Astrocyte (in vitro differentiated cells and primary cell): ENCODE data around the gene RAB22A. TPM values are rescaled to one million over a fixed set of nuclear protein-coding genes. Genes with fewer than 3 reads are reported as not detected.
A peak's percentile ranks its signal among the peaks of the same experiment; 100 is the strongest.

Experiments used
- DNase-seq: peaks from one replicate; pipeline ENCODE4 v3.0.0-alpha.2; 2010; ENCODE audit warnings: low read depth
- FAIRE-seq: peaks from 2 replicates; lab custom pipeline; 2011; peaks lifted over from hg19 to GRCh38; lab: Jason Lieb, UNC
- H2AFZ ChIP-seq: 2 replicates; pipeline ENCODE4 v1.6.0; 2012; ENCODE audit warnings: low read depth, low read length, inconsistent platforms
- H3K27ac ChIP-seq: 2 replicates; pipeline ENCODE4 v1.5.1; 2011; ENCODE audit warnings: low read depth, low read length, inconsistent platforms
- H3K27me3 ChIP-seq: 2 replicates; pipeline ENCODE4 v1.6.0; 2011; ENCODE audit warnings: low read length, inconsistent platforms; ENCODE audit not compliant: insufficient read depth
- H3K36me3 ChIP-seq: 2 replicates; pipeline ENCODE4 v1.5.1; 2011; ENCODE audit warnings: low read length, inconsistent platforms; ENCODE audit not compliant: insufficient read depth
- H3K4me1 ChIP-seq: 2 replicates; pipeline ENCODE4 v1.5.1; 2011; ENCODE audit warnings: low read length, inconsistent platforms; ENCODE audit not compliant: insufficient read depth
- H3K4me2 ChIP-seq: 2 replicates; pipeline ENCODE4 v1.6.0; 2012; ENCODE audit warnings: low read length, inconsistent platforms
- H3K4me3 ChIP-seq: 2 replicates; pipeline ENCODE4 v1.5.1; 2011; ENCODE audit warnings: low read depth, mild to moderate bottlenecking, low read length, inconsistent platforms; ENCODE audit not compliant: insufficient read depth
- H3K79me2 ChIP-seq: 2 replicates; pipeline ENCODE4 v1.6.0; 2012; ENCODE audit warnings: mild to moderate bottlenecking, low read length, inconsistent platforms; ENCODE audit not compliant: insufficient read depth
- H3K9ac ChIP-seq: 2 replicates; pipeline ENCODE4 v1.6.0; 2012; ENCODE audit warnings: mild to moderate bottlenecking, low read length, inconsistent platforms
- H3K9me3 ChIP-seq: 2 replicates; pipeline ENCODE4 v1.5.1; 2012; ENCODE audit warnings: low read depth, mild to moderate bottlenecking, low read length, inconsistent platforms; ENCODE audit not compliant: insufficient read depth
- H4K20me1 ChIP-seq: 2 replicates; pipeline ENCODE4 v1.6.0; 2012; ENCODE audit warnings: low read length, inconsistent platforms; ENCODE audit not compliant: insufficient read depth
- H3K27ac Mint-ChIP-seq: one replicate; pipeline ENCODE4 v1.8.0; 2021; ENCODE audit warnings: mild to moderate bottlenecking, mixed read lengths; ENCODE audit not compliant: unreplicated experiment
- H3K27me3 Mint-ChIP-seq: one replicate; pipeline ENCODE4 v1.8.0; 2021; ENCODE audit warnings: low read depth, mixed read lengths; ENCODE audit not compliant: unreplicated experiment
- H3K36me3 Mint-ChIP-seq: one replicate; pipeline ENCODE4 v1.8.0; 2021; ENCODE audit warnings: low read depth, mixed read lengths; ENCODE audit not compliant: unreplicated experiment
- H3K4me1 Mint-ChIP-seq: one replicate; pipeline ENCODE4 v1.8.0; 2021; ENCODE audit warnings: low read depth, mixed read lengths; ENCODE audit not compliant: unreplicated experiment
- H3K4me3 Mint-ChIP-seq: one replicate; pipeline ENCODE4 v1.8.0; 2021; ENCODE audit warnings: mild to moderate bottlenecking, moderate library complexity, mixed read lengths; ENCODE audit not compliant: unreplicated experiment
- H3K9me3 Mint-ChIP-seq: one replicate; pipeline ENCODE4 v1.8.0; 2021; ENCODE audit warnings: mild to moderate bottlenecking, mixed read lengths; ENCODE audit not compliant: unreplicated experiment
- CTCF ChIP-seq: IDR thresholded peaks from 2 replicates; pipeline ENCODE4 v1.5.1; 2011; ENCODE audit warnings: low read depth, mild to moderate bottlenecking, inconsistent platforms, low read length, moderate library complexity; ENCODE audit not compliant: insufficient read depth
- EZH2 ChIP-seq: IDR thresholded peaks from 2 replicates; pipeline ENCODE4 v1.6.1; 2012; ENCODE audit warnings: mild to moderate bottlenecking, low read length, inconsistent platforms; ENCODE audit not compliant: insufficient read depth
- total RNA-seq: library from RNA; stranded (reverse); gene quantifications from 2 replicates; pipeline ENCODE4 v1.2.1, GENCODE V29; 2021

The RAB22A gene
- total RNA-seq, 1 donor from 2014 or later: 16.6 TPM

GRCh38 chr20:58374906-58375758 is 65.6 kb downstream of the RAB22A start:
- peak overlapping the region; percentile 21 for H2AFZ ChIP-seq
- no peaks in the 10 kb centered on the region for H4K20me1 ChIP-seq
- H3K4me1 ChIP-seq: no peaks in the 10 kb centered on the region
- H3K9me3 Mint-ChIP-seq: peaks cover 3% of the 10 kb centered on the region
- H3K9me3 ChIP-seq: no peaks in the 10 kb centered on the region
- H3K4me3 Mint-ChIP-seq: no peak overlapping the region
- H3K4me1 Mint-ChIP-seq: peaks cover 7% of the 10 kb centered on the region
- no peaks in the 10 kb centered on the region for H3K36me3 Mint-ChIP-seq
- TF ChIP-seq CTCF (no peak), EZH2 (no peak)
- H3K27ac Mint-ChIP-seq: peak overlapping the region; percentile 58
- peak; percentile 60 for DNase-seq
- H3K27me3 ChIP-seq: no peaks in the 10 kb centered on the region
- no peaks in the 10 kb centered on the region for H3K79me2 ChIP-seq
- H3K9ac ChIP-seq: no peak overlapping the region
- no peak overlapping the region for H3K27ac ChIP-seq
- no peaks in the 10 kb centered on the region for H3K36me3 ChIP-seq
- no peak for FAIRE-seq
- no peaks in the 10 kb centered on the region for H3K27me3 Mint-ChIP-seq
- H3K4me3 ChIP-seq: no peak overlapping the region
- peak overlapping the region; percentile 68 for H3K4me2 ChIP-seq

GRCh38 chr20:58375759-58376352 is 66.3 kb downstream of the RAB22A start:
- peak overlapping the region; percentile 19 for H2AFZ ChIP-seq
- H3K79me2 ChIP-seq: no peaks in the 10 kb centered on the region
- H3K27me3 Mint-ChIP-seq: no peaks in the 10 kb centered on the region
- H3K4me3 ChIP-seq: no peak overlapping the region
- FAIRE-seq (no peak), DNase-seq (no peak)
- no peak overlapping the region for H3K9ac ChIP-seq
- H3K36me3 Mint-ChIP-seq: no peaks in the 10 kb centered on the region
- H3K4me3 Mint-ChIP-seq: no peak overlapping the region
- no peaks in the 10 kb centered on the region for H3K36me3 ChIP-seq
- H3K4me1 ChIP-seq: no peaks in the 10 kb centered on the region
- H3K27ac Mint-ChIP-seq: peak overlapping the region; percentile 58
- H3K9me3 Mint-ChIP-seq: peaks cover 5% of the 10 kb centered on the region
- TF ChIP-seq CTCF: no peak
- no peak for TF ChIP-seq EZH2
- no peaks in the 10 kb centered on the region for H4K20me1 ChIP-seq
- H3K4me1 Mint-ChIP-seq: peaks cover 7% of the 10 kb centered on the region
- no peak overlapping the region for H3K27ac ChIP-seq
- H3K27me3 ChIP-seq: no peaks in the 10 kb centered on the region
- peak overlapping the region; percentile 68 for H3K4me2 ChIP-seq
- H3K9me3 ChIP-seq: no peaks in the 10 kb centered on the region

GRCh38 chr20:58377017-58377416 is 67.5 kb downstream of the RAB22A start:
- TF ChIP-seq CTCF: no peak
- TF ChIP-seq EZH2: no peak
- Histone ChIP-seq H3K4me2 (no peak overlapping the region), H2AFZ (no peak overlapping the region), H3K27ac (no peak overlapping the region), H3K9ac (no peak overlapping the region), H3K4me1 (no peaks in the 10 kb centered on the region), H3K27me3 (no peaks in the 10 kb centered on the region), H3K36me3 (no peaks in the 10 kb centered on the region), H3K79me2 (no peaks in the 10 kb centered on the region), H4K20me1 (no peaks in the 10 kb centered on the region), H3K9me3 (peaks cover 3% of the 10 kb centered on the region), H3K4me3 (no peak overlapping the region)
- H3K27ac Mint-ChIP-seq: no peak overlapping the region
- DNase-seq: no peak
- H3K4me1 Mint-ChIP-seq: peaks cover 7% of the 10 kb centered on the region
- no peak overlapping the region for H3K4me3 Mint-ChIP-seq
- peaks cover 13% of the 10 kb centered on the region for H3K9me3 Mint-ChIP-seq
- no peaks in the 10 kb centered on the region for H3K27me3 Mint-ChIP-seq
- FAIRE-seq: no peak
- H3K36me3 Mint-ChIP-seq: no peaks in the 10 kb centered on the region
